ENCODE data around the gene ACOT12. TPM values are rescaled to one million over a fixed set of nuclear protein-coding genes. Genes with fewer than 3 reads are reported as not detected.

ACOT12 gene
- total and polyA plus RNA-seq, 2 of the 13 experiments (the other 11 are each of a cell fraction or from before 2014, with no cell fraction given): not detected

DNA sequence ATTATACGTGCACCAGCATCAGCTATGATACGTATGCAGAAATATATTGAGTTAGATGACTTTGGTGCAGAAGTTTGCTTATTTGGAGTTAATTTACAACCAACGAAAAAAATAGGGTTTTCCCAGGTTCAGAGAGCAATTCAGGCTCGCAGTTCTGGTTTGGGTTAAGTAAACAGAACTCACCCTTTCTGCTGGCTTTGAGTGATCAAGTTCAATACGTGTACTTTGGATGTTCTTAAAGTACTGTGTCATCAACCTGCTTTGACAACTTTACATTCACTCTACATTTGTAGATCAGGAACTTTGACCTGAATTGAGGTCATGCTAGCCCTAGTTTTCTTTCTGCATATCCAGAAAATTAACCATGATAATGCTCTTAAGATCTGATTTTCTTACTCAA is 40.7 kb downstream of the ACOT12 start (continued):
- TF ChIP-seq FLYWCH1 (CRISPR knock-in tag; IDR thresholded peaks at IDR 0.05) (no peak), NFATC3 (CRISPR knock-in tag; IDR thresholded peaks at IDR 0.05) (no peak), GFI1 (CRISPR knock-in tag; IDR thresholded peaks at IDR 0.05; ENCODE audit: borderline replicate concordance) (peak; percentile 61; the same call in 1 of the 2 replicates), ZNF788 (CRISPR knock-in tag; IDR thresholded peaks at IDR 0.05; ENCODE audit: borderline replicate concordance) (no peak), TP53 (CRISPR knock-in tag; conservative IDR thresholded peaks at IDR 0.05) (no peak), ZNF569 (CRISPR knock-in tag; IDR thresholded peaks at IDR 0.05; ENCODE audit: borderline replicate concordance) (no peak), ZNF761 (CRISPR knock-in tag; conservative IDR thresholded peaks at IDR 0.05) (no peak), TBP (CRISPR knock-in tag; IDR thresholded peaks at IDR 0.05) (no peak), FOXP4 (CRISPR knock-in tag; IDR thresholded peaks at IDR 0.05) (peak; percentile 85), CHD4 (IDR thresholded peaks at IDR 0.05; ENCODE audit: borderline replicate concordance, low read length) (no peak; the same call in 1 of the 2 replicates), RBFOX2 (IDR thresholded peaks at IDR 0.05; ENCODE audit: low read depth, low read length) (no peak), ZNF205 (CRISPR knock-in tag; IDR thresholded peaks at IDR 0.05) (peak; percentile 64; the same call in 1 of the 2 replicates), JUND (CRISPR knock-in tag; IDR thresholded peaks at IDR 0.05) (no peak), GMEB2 (CRISPR knock-in tag; IDR thresholded peaks at IDR 0.05; ENCODE audit: low read depth) (no peak)
- TF ChIP-seq, protein P1, sequence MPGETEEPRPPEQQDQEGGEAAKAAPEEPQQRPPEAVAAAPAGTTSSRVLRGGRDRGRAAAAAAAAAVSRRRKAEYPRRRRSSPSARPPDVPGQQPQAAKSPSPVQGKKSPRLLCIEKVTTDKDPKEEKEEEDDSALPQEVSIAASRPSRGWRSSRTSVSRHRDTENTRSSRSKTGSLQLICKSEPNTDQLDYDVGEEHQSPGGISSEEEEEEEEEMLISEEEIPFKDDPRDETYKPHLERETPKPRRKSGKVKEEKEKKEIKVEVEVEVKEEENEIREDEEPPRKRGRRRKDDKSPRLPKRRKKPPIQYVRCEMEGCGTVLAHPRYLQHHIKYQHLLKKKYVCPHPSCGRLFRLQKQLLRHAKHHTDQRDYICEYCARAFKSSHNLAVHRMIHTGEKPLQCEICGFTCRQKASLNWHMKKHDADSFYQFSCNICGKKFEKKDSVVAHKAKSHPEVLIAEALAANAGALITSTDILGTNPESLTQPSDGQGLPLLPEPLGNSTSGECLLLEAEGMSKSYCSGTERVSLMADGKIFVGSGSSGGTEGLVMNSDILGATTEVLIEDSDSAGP (CRISPR knock-in tag; IDR thresholded peaks at IDR 0.05; ENCODE audit: borderline replicate concordance): no peak
- TF ChIP-seq, protein P2, sequence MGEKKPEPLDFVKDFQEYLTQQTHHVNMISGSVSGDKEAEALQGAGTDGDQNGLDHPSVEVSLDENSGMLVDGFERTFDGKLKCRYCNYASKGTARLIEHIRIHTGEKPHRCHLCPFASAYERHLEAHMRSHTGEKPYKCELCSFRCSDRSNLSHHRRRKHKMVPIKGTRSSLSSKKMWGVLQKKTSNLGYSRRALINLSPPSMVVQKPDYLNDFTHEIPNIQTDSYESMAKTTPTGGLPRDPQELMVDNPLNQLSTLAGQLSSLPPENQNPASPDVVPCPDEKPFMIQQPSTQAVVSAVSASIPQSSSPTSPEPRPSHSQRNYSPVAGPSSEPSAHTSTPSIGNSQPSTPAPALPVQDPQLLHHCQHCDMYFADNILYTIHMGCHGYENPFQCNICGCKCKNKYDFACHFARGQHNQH (CRISPR knock-in tag; IDR thresholded peaks at IDR 0.05): peak; percentile 66; the same call in 1 of the 2 replicates
- TF ChIP-seq, protein P3, sequence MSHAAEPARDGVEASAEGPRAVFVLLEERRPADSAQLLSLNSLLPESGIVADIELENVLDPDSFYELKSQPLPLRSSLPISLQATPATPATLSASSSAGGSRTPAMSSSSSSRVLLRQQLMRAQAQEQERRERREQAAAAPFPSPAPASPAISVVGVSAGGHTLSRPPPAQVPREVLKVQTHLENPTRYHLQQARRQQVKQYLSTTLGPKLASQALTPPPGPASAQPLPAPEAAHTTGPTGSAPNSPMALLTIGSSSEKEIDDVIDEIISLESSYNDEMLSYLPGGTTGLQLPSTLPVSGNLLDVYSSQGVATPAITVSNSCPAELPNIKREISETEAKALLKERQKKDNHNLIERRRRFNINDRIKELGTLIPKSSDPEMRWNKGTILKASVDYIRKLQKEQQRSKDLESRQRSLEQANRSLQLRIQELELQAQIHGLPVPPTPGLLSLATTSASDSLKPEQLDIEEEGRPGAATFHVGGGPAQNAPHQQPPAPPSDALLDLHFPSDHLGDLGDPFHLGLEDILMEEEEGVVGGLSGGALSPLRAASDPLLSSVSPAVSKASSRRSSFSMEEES (CRISPR knock-in tag; IDR thresholded peaks at IDR 0.05): 0 out of 2 replicates have a peak, but pooled peaks have one; percentile 27
- TF ChIP-seq, protein P4, sequence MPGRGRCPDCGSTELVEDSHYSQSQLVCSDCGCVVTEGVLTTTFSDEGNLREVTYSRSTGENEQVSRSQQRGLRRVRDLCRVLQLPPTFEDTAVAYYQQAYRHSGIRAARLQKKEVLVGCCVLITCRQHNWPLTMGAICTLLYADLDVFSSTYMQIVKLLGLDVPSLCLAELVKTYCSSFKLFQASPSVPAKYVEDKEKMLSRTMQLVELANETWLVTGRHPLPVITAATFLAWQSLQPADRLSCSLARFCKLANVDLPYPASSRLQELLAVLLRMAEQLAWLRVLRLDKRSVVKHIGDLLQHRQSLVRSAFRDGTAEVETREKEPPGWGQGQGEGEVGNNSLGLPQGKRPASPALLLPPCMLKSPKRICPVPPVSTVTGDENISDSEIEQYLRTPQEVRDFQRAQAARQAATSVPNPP (CRISPR knock-in tag; IDR thresholded peaks at IDR 0.05): no peak
- TF ChIP-seq, protein P5, sequence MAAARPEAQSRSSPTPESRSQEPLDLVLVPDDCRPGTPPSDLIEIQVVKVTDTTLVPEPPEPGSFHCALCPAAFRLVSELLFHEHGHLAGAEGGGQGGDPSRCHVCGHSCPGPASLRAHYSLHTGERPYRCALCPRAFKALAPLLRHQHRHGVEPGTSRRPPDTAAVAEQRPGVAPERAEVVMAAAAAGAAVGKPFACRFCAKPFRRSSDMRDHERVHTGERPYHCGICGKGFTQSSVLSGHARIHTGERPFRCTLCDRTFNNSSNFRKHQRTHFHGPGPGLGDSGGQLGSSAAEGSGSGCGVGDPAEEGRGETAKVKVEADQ (CRISPR knock-in tag; IDR thresholded peaks at IDR 0.05; ENCODE audit: borderline replicate concordance): no peak
